NCI-H2029 treated with DMSO at 0.1 percent for 48 hours (cell line): Measurements from ENCODE around the gene DACH1.
"Not testable (repeated sequence)": the region's sequence is repeated elsewhere in the genome, so short reads cannot be mapped to it uniquely, and the experiment has no call there.

Experiments
- DNase-seq: peaks from one replicate; lab custom pipeline; 2025; lab: John Stamatoyannopoulos, UW

The DACH1 gene

DNA sequence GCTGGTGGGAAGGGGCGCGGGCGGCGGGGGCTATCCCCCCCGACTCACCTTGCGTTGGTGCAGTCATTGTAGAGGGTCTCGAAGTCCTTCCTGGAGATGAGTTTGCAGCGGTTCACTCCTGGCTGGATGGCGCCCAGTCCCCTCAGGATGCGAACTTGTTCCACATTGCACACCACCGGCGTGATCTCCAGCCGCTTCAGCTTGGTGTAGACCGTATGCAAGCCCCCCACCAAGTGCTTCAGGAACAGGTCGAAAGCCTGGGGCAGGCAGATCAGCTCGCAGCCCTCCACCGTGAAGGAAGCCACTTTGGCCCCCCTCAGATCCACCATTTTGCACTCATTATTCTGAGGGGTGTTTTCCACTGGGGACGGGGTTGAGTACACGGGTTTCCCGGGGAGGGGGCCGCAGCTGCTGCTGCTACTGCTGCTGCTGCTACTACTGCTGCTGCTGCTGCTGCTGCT, 1.1 kb downstream of the DACH1 start:
- no peak for DNase-seq

DNA sequence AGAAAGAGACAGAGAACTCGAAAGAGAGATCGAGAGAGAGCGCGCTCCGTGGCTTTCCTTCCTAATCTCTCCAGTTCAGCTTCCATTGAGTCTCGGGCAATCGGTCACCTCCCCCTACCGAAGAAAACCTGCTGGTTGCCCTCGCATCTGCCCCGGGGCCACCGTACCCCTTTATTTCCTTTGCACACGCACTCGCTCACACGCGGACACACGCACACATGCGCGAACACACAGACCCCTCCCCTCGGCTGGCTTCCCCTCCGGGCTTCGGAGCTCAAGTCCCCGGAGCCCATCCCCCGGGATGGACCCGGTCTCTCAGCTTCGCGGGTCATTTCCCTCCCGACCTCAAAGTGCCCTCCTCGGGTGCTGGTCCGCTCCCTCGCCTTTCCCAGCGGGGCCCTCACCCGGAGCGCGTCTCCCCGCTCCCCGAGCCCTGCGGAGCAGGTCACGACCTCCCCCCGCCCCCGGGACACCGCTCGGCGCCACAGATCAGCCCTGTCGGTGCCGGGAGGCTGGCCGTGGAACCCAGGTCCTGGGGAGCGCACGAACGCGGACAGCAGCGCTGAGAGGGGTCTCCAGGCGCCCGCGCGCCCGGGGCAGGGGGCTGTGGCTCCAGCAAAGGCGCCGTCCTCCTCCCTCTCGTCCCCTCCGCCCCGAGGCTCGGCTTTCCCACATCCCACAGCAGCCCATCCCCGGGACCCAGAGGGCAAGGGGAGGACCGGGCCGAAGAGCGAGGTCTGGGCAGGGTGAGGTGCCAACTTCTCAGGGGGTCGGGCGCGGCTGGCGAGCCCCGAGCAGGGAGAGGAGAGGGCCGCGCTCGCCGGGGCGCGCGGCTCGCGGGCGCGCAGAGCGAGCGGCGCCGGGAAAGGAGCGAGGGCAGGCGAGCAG, 1.8 kb downstream of the DACH1 start:
- no peak for DNase-seq

DNA sequence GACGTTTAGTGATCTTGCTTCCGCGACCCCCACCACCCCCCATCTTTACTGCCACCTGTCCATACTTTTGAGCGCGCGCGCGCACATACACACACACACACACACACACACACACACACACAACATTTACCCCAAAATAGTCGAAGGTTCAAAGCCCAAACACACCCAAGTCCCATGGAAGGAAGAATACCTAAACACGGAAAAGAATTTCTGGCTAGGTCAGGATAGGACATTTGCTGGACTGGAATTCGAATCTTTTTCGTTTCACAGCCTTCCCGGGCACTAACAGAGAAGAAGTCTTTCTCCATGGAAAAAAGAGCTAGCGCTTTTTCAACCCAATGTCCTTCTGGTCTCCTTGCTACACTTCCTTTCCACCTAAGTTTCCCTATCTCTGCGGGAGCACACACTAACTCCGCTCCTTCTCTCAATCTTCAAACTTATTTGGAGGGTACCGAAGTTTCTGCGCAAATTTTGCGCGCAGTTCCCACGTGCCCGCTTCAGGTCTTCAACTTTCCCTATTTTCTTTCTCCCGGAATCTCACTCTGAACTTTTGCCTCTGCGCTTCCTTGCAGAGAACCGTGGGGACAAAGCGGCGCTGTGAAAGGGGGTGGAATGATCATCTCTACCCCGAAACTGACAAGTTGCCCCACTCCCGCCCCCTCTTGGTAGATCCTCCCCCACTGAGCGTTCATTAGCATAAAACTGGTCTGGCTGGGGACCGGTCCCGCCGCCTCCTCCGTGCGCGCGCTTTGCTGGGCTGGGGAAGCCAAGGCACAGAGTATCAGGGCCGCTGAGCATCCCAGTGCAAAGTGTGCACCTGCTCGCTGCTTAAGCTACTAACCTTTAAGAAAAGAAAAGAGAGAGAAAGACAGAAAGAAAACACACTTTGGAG, 2.7 kb downstream of the DACH1 start:
- DNase-seq: no peak

DNA sequence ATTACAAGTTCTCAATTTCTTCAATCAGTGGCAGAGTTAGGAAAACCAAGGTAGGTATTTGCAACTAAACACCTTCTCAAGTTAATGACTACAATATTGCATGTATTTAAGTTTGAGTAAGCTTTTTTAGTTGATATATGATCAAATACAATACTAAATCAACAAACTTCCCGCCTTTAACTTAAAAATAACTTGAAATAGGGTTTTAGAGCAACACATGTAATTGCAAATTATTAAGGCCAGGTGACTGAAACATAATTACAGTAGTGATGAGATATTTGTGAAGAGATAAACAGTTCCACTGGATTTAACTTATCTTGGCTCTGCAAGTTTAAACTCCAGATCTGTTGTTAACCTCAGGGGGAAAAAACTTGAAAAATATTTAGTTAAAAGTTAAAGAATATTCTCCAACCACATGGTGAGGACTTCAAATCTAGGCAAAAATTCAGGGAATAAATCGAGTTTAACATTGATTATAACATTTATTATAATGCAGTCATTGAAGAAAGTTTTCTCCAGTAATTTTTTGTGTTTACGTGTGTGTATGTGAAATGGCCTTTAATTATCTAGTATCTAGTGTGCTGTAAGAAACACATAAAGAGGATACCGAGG, 3.6 kb downstream of the DACH1 start:
- no peak for DNase-seq

DNA sequence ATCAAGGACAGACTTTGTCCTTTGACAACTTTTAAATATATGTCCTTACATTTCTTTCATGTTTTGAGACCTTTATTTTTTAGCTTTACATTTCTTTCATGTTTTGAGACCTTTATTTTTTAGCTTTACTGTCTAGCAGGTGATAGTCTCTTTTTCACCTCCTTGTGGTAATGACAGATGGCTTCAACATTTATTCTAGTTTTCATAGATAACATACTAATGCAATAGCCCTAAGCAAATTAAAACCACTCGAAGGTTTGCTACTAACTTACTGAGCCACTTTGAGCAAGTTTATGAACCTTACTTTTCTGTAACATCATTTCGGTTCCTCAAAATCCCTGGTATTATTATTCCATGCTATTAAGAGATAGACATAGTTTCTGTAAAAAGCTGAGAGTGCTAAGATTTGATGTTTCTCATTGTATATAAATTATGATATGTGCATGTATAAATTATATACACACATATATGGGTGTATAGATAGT, 4.5 kb downstream of the DACH1 start:
- no peak for DNase-seq

DNA sequence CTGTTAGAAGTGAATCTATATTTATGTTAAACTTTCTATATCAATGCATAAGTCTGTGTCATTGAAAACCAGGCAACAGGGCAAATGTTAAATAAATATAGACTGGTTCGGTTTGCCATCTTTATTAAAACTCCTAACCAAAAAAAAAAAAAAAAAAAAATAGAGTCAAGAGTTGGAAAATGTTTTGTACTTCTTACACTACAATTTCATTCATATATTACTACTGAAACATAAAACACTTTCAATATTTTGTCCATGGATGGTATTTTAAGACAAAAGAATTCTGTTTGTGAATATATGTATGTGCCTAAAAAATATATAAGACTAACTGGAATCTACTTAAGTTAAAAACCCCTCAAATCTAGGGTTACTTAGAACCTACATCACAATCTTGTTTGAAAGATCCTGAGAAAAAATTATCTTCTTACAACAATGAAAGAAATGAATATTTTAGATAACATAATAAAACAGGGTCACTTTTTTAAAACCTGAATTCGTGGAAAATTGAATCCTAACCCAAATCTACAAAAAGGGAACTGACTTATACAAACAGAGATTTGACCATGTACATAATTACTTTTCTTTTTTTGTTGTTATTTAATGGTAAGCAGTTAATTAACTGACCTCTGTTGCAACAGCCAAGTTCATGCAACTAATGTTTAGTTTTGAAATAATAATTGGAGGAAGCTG, 5.1 kb downstream of the DACH1 start:
- DNase-seq: no peak

DNA sequence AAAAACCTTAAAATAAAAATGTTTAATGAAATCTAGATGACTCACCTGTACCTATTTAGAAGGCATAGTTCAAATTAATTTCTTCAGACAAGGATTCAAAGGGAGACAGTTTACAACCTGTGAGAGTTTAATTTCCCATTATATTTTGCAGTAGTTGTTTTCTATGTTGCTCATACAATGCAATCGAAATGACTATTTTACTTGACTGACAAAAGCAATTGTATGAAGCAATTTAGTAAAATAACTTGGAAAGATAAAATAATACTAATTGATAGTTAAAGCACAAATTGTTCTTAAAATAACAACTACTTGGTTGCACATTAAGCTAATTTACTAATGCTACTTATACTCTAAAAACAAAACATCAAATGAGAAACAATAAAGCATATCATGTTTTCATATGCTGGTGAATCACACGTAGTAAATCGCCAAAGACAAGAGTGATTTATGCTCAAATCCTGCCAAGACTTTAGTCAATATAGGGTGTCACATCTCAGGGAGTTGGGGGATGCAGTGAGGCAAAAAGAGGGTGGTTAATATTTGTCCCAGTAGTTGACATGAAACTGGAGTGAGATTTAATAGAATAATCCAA, 6.4 kb downstream of the DACH1 start:
- DNase-seq: no peak

DNA sequence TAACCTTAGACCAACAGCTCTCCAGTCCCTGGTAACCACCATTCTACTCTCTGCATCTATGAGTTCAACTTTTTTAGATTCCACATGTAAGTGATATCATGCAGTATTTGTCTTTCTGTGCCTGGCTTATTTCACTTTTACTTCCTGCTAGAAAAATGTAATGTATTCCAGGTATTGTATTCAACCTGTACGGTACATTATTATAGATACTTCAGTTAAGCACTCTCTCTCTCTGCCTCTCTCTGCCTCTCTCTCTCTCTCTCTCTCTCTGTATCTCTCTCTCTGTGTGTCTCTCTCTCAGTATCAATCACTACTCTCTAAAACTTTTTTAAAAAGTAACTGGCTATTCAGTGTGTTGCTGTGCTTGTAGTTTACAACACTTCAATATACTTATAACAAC, 8.4 kb downstream of the DACH1 start:
- DNase-seq: no peak

DNA sequence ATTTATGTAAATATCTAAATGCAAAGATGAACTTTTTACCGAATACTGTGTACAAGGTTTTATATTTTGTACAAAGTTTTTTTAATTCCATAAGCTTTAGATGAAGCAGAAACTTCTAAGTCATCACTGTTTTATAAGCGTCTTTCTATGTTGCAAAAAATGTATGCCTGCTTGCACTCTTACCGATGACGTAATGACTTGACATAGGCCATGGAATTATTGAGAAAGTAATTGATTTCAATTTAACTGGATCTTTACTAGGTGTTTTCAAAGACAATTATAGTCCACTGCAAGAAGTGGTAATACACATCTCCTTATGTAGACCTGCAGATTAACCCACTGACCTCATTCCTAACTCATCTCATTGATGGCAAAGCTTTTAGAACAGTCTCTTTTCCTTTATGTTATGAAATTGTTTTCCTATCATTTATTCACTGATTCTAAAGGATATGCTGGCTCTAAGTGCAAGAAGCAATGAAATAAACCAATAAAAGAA, 10.4 kb downstream of the DACH1 start:
- no peak for DNase-seq

DNA sequence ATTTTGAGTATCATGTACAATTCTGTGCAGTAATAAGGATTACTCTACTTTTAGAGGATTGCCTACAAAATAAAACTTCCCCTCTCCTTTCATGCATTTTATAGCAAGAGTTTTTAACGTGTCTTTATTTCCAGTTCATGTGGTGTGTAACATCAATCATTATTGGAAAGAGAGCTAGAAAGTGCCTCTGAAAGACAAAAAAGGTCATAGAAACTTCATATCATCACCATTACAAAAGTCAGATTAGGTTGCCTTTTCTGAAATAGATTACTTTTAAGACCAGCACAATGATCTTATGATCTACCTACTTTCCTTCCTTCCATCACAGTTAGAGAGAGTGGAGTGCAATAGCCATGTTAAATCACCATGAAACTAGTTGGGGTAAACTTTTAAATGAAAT, 12.6 kb downstream of the DACH1 start:
- no peak for DNase-seq

DNA sequence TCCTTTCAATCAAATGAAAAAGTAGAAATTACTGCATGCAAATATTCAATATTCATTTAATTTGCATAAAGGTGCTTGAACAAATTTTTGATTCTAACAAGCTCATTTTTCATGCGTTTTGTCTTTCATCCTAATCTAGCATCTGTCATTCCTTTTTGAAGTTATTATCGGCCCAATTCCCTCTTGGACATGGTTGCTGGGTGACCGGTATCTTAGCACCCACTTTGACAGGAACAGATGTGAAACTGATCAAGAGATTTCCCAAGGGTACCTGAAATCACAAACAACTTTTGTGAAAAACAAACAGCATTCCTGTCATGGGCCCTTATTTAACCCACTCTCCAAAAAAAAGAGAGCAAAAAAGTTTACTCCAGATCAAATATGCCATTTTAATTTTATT, 13.3 kb downstream of the DACH1 start:
- no peak for DNase-seq

DNA sequence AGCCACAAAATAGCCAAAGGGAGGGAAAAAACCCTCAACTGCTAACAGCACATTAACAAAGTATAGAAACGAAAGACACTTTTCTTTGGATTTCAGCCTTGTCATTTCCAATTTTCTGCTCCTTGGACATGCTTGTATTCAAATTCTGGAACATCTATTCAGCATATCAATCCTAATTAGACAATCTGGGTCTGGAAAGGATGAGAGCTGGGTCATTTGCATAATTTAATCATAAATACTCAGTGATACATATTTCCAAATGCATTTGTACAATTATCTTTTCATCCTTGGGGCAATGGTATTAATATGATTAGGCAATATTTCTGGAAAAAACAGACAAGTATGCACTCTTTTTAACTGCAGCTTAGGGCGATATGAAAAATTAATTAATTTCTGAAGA, 14.3 kb downstream of the DACH1 start:
- no peak for DNase-seq

DNA sequence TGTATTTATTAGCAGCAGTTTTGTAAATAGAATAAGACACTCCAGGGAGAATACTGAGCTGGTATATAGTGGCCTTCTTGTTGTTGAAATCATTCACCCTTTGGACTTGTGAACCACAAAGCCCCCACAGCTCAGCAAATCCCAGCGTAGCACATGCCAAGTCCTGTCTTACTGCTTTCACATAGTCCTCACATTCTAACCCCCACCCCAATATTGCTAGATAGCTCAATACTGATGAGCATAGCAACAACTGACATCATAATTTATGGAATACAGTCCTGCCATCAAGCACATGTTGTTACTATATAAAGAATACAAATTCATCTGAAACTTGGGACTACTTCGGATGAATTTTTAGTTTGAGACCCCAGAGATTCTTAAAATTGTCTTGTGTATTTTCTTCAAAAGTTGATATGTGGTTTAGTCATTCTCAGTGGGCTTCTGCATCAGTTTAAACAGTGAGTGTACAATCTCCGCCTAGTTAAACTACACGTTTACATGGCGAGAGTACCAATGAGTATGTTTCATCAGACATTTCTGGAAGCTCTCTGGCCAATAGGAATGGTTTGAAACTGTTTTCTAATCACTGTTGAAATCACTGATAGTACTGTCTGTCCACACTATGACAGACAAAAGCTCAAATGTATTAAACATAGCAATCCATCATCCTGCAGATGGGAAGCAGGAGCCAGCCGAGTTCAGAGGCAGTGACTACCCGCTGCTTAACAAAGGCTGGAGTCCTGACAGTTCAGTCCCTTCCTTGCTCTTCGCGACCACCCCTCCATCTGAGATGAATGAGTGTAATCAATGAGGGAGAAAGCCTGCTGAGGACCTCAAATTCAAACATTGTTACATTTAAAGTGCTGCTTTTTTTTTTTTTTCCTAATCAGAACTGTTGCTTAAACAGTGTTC, 15.2 kb downstream of the DACH1 start:
- DNase-seq: no peak

DNA sequence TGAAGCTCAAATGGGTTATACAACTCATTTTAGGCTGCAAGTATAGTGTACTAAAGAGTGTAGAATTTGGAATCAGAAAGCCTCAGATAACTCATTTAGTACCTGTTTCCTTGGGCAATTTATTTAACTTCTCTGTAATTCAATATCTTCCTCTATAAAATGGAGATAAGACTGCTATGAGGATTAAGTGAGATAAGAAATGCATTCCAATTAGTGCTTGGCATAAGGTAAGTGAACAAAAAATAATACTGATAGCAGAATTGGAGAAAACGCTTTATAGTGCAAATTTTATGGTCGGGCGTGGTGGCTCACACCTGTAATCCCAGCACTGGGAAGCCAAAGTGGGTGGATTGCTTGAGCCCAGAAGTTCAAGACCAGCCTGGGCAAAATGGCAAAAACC, 25.0 kb downstream of the DACH1 start:
- DNase-seq: no peak

DNA sequence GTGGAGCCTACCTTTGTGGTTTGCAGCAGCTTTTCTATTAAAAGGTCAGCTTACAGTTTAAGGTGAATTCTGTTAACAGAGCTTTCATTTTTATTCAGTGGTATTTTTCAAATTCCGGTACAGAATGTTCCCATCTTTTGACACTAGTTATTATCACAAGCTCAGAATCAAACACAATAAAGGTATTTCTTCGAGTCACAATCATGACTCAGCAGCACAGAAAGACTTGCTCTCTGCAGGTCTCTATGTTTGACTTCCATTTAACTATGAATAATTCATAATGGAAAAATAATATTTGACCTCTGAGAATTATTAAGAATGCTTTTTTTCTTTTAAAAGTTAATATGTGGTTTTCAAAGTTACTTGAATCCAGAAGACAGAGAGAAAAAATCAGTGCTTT, 28.2 kb downstream of the DACH1 start:
- no peak for DNase-seq

DNA sequence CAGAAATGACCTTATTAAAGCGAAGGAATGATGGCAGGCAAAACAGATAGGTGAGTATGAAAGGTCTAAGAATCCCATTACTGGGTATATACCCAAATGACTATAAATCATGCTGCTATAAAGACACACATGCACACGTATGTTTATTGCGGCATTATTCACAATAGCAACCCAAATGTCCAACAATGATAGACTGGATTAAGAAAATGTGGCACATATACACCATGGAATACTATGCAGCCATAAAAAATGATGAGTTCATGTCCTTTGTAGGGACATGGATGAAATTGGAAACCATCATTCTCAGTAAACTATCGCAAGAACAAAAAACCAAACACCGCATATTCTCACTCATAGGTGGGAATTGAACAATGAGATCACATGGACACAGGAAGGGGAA, 29.4 kb downstream of the DACH1 start:
- not testable (repeated sequence) for DNase-seq

DNA sequence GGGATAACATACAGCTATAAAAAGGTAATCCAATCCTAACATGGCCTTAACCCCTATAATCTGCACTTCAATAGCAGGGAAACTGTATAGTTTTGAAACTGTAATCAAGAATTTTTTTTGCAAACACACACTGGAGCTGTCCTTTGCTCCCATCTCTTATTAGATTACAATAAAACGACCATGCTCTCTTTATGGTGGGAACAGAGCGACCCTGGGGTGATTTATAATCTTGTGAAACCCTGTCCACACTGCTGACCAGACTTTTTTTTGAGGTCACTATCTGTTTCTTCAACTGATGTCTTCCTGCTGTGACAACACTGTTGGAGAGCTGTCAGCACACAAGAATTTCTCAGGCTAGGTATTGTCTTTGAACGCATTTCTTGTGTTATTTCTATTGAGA, 35.3 kb downstream of the DACH1 start:
- DNase-seq: no peak

DNA sequence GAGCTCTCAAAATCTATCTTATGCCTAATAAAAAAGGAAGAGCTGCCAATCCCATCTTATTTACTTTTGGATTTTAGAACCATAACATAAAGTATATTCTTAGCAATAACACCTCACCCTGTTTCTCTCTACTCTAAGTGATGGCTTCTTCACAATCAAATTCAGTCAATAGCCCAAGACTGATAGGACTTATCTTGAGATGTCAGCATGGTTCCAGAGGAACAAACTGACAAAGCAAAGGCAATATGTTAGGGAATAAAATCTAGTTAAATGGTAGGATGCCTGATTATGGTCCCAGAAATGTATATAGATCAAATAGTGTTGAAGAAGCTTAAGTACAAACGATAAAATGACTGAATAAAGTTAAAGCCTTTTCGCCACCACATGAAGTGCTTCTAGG, 36.3 kb downstream of the DACH1 start:
- no peak for DNase-seq

DNA sequence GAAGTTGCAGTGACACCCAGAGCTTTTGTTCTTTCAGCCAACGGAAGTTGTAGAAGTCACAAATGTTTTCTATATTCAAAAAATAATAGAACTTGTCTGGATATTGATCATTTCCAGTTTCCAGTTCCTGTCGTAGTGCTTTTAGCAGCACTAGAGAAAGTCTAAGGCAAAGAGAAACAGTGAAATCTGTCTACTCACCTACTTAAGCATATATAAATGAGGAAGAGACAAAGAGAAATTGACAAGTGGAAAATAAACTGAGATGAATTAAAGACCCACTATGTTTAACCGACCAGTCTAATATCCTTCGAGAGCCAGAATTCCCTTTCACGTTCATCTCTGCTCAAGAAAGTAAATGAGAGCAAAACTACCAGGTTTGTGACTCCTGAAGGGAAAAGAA, 36.7 kb downstream of the DACH1 start:
- DNase-seq: no peak

DNA sequence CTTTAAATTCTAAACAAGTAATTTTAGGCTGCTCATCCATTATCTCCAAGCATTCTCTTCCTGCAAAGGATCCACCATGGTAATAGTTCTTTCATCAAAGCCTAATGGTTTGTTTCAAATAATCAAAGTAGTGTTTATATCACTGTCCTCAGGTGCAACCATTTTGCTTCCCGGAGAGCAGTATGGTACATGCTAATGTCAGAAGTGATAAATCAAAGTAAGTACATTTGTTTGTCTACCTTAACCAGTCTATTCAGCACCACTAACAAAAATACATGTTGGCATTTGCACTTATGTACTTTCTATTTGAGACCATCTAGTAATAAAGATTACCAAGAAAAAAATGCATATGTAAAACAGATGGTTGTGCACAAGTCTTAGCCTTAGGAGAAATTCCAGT, 37.5 kb downstream of the DACH1 start:
- no peak for DNase-seq
